H9 (cell line): ENCODE measurements around the gene CORIN. TPM values are rescaled to one million over a fixed set of nuclear protein-coding genes. Genes with fewer than 3 reads are reported as not detected.

Source experiments
- DNase-seq: peaks from one replicate; pipeline ENCODE4 v3.0.0-alpha.2; 2017
- H2AFZ ChIP-seq: one replicate; pipeline ENCODE4 v1.6.1; 2013; ENCODE audit warnings: mild to moderate bottlenecking, low read length, control low read depth, moderate library complexity
- H2AK5ac ChIP-seq: 2 replicates; pipeline ENCODE4 v1.6.1; 2013; ENCODE audit warnings: low read length, control low read depth, mixed read lengths; ENCODE audit not compliant: insufficient read length
- H2BK120ac ChIP-seq: one replicate; pipeline ENCODE4 v1.6.1; 2013; ENCODE audit warnings: low read depth, mild to moderate bottlenecking, low read length, control low read depth, inconsistent platforms; ENCODE audit not compliant: poor library complexity, severe bottlenecking
- H2BK12ac ChIP-seq: 2 replicates; pipeline ENCODE4 v1.6.1; 2013; ENCODE audit warnings: low read length, control low read depth, mixed read lengths, low read depth; ENCODE audit not compliant: insufficient read length
- H2BK15ac ChIP-seq: 2 replicates; pipeline ENCODE4 v1.6.1; 2013; ENCODE audit warnings: low read depth, low read length, control low read depth
- H2BK20ac ChIP-seq: one replicate; pipeline ENCODE4 v1.6.1; 2013; ENCODE audit warnings: low read depth, mild to moderate bottlenecking, low read length, control low read depth, inconsistent platforms; ENCODE audit not compliant: poor library complexity, severe bottlenecking
- H2BK5ac ChIP-seq: 2 replicates; pipeline ENCODE4 v1.6.1; 2013; ENCODE audit warnings: low read length, control low read depth, mixed read lengths; ENCODE audit not compliant: insufficient read length
- H3K14ac ChIP-seq: 2 replicates; pipeline ENCODE4 v1.6.1; 2013; ENCODE audit warnings: low read length, control low read depth; ENCODE audit not compliant: insufficient read depth
- H3K18ac ChIP-seq: 2 replicates; pipeline ENCODE4 v1.6.1; 2013; ENCODE audit warnings: low read depth, mild to moderate bottlenecking, mixed read lengths, low read length, control low read depth; ENCODE audit not compliant: insufficient read length
- H3K23ac ChIP-seq: 2 replicates; pipeline ENCODE4 v1.6.1; 2013; ENCODE audit warnings: low read length, control low read depth, mixed read lengths, low read depth; ENCODE audit not compliant: insufficient read length
- H3K23me2 ChIP-seq: 2 replicates; pipeline ENCODE4 v1.6.1; 2013; ENCODE audit warnings: low read depth, mild to moderate bottlenecking, mixed read lengths, low read length, control low read depth; ENCODE audit not compliant: insufficient read length, poor library complexity, severe bottlenecking
- H3K27ac ChIP-seq: 2 replicates; pipeline ENCODE4 v1.5.1; 2013; ENCODE audit warnings: low read length, control low read depth, mixed read lengths, low read depth; ENCODE audit not compliant: insufficient read length
- H3K27me3 ChIP-seq: 2 replicates; pipeline ENCODE4 v1.6.1; 2013; ENCODE audit warnings: low read length, control low read depth, inconsistent platforms; ENCODE audit not compliant: insufficient read depth
- H3K4ac ChIP-seq: 2 replicates; pipeline ENCODE4 v1.6.1; 2013; ENCODE audit warnings: low read depth, mild to moderate bottlenecking, control low read depth, inconsistent platforms, low read length, moderate library complexity
- H3K4me1 ChIP-seq: 2 replicates; pipeline ENCODE4 v1.6.1; 2013; ENCODE audit warnings: low read length, control low read depth, inconsistent platforms; ENCODE audit not compliant: insufficient read depth
- H3K4me2 ChIP-seq: 2 replicates; pipeline ENCODE4 v1.6.1; 2013; ENCODE audit warnings: low read length, control low read depth, mixed read lengths; ENCODE audit not compliant: insufficient read length, insufficient read depth
- H3K56ac ChIP-seq: 2 replicates; pipeline ENCODE4 v1.6.1; 2013; ENCODE audit warnings: low read depth, mild to moderate bottlenecking, mixed read lengths, low read length, control low read depth; ENCODE audit not compliant: insufficient read length
- H3K79me1 ChIP-seq: 2 replicates; pipeline ENCODE4 v1.6.1; 2013; ENCODE audit warnings: low read depth, mild to moderate bottlenecking, moderate library complexity, low read length, control low read depth, inconsistent platforms; ENCODE audit not compliant: insufficient read depth, poor library complexity, severe bottlenecking
- H3K79me2 ChIP-seq: 2 replicates; pipeline ENCODE4 v1.6.1; 2013; ENCODE audit warnings: low read length, control low read depth, inconsistent platforms; ENCODE audit not compliant: insufficient read depth
- H3K9ac ChIP-seq: 2 replicates; pipeline ENCODE4 v1.6.1; 2013; ENCODE audit warnings: low read length, control low read depth, mixed read lengths; ENCODE audit not compliant: insufficient read length; ENCODE audit errors: extremely low read depth
- H3K9me3 ChIP-seq: one replicate; pipeline ENCODE4 v1.6.1; 2013; ENCODE audit warnings: low read depth, low read length, inconsistent platforms; ENCODE audit not compliant: control insufficient read depth
- H3T11ph ChIP-seq: one replicate; pipeline ENCODE4 v1.6.1; 2013; ENCODE audit warnings: mild to moderate bottlenecking, low read length, control low read depth, inconsistent platforms
- H4K20me1 ChIP-seq: one replicate; pipeline ENCODE4 v1.6.1; 2013; ENCODE audit not compliant: control insufficient read depth, insufficient read length, insufficient read depth
- H4K5ac ChIP-seq: 2 replicates; pipeline ENCODE4 v1.6.1; 2013; ENCODE audit warnings: low read depth, mild to moderate bottlenecking, mixed read lengths, low read length, control low read depth; ENCODE audit not compliant: insufficient read length
- H4K8ac ChIP-seq: replicated peaks from 2 replicates; pipeline ENCODE4 v1.6.1; 2013; ENCODE audit warnings: low read length, control low read depth, mixed read lengths, low read depth; ENCODE audit not compliant: insufficient read length
- H4K91ac ChIP-seq: 2 replicates; pipeline ENCODE4 v1.6.1; 2013; ENCODE audit warnings: low read depth, mild to moderate bottlenecking, moderate library complexity, mixed read lengths, low read length, control low read depth; ENCODE audit not compliant: insufficient read length
- H3K27ac Mint-ChIP-seq, 3 experiments: 2 replicates in 2 of 3; 3 replicates in 1 of 3; pipeline ENCODE4 v1.8.0; 2020 to 2021; ENCODE audit warnings: mixed read lengths in 3 of 3, mild to moderate bottlenecking in 1 of 3, moderate library complexity in 1 of 3
- H3K27me3 Mint-ChIP-seq: 2 replicates; pipeline ENCODE4 v1.8.0; 2021; ENCODE audit warnings: low read depth, mild to moderate bottlenecking, moderate library complexity, mixed read lengths
- H3K36me3 Mint-ChIP-seq, 3 experiments: 2 replicates in 2 of 3; 3 replicates in 1 of 3; pipeline ENCODE4 v1.8.0; 2020 to 2021; ENCODE audit warnings: low read depth in 3 of 3, mixed read lengths in 3 of 3; ENCODE audit not compliant: insufficient read depth in 1 of 3
- H3K4me1 Mint-ChIP-seq, 2 experiments: 2 replicates each; pipeline ENCODE4 v1.8.0; 2020; ENCODE audit warnings: mixed read lengths in 2 of 2
- H3K4me3 Mint-ChIP-seq, 2 experiments: 2 replicates in 1 of 2; 3 replicates in 1 of 2; pipeline ENCODE4 v1.8.0; 2020 to 2021; ENCODE audit warnings: mild to moderate bottlenecking in 2 of 2, mixed read lengths in 2 of 2, moderate library complexity in 1 of 2
- H3K9me3 Mint-ChIP-seq, 2 experiments: 2 replicates in 1 of 2; 3 replicates in 1 of 2; pipeline ENCODE4 v1.8.0; 2020; ENCODE audit warnings: mild to moderate bottlenecking in 2 of 2, mixed read lengths in 2 of 2, moderate library complexity in 1 of 2
- WGBS: extraction: QIAGEN DNeasy Blood & Tissue Kit; methylation state at CpG from one replicate; pipeline ENCODE4 v1.1.7; 2013; ENCODE audit warnings: missing lambda C conversion rate, low lambda C conversion rate, mixed read lengths; ENCODE audit not compliant: insufficient read length; ENCODE audit errors: extremely low coverage; 5-methylcytosine and 5-hydroxymethylcytosine counted together
- total RNA-seq: library from RNA; stranded (reverse); gene quantifications from 2 replicates; pipeline ENCODE4 v1.2.1, GENCODE V29; 2021
- TF ChIP-seq, protein P1 (sequence below): fragments of 200-600 bp; sonication (generic); conservative IDR thresholded peaks from 3 replicates; pipeline ENCODE4 v1.8.0; 2021; ENCODE audit warnings: antibody characterized with exemption, mild to moderate bottlenecking

CORIN gene
- total RNA-seq, 1 experiment from 2014 or later = 0.39 TPM

DNA sequence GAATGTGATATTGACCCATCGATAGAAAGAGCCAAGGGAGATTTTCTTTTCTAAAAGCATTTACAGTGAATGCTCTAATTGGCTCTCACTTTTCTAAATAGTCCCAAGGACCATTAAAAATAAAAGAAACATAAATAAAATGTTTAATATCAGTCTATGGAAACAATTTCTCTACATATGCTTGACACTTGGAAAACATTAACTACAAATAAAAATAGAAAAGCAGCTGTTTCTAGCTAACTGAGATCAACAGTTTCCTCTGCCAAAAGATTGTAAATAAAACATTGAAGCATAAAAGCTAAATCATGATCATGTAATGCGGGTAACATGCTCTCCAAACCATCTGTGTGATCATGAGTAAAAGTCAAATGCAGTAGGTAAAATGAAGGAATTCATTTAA is 49.7 kb downstream of the CORIN start:
- no peak overlapping the region for H3K14ac ChIP-seq
- peaks cover under 1 to 5% of the 10 kb centered on the region in 2 experiments; a peak in 2 of 4 replicates for H3K4me1 Mint-ChIP-seq
- WGBS = no CpG with 5 or more reads among the region's 2 CpGs
- no peak for DNase-seq
- no peak overlapping the region for H4K5ac ChIP-seq
- no peak overlapping the region for H2BK120ac ChIP-seq
- no peak overlapping the region for H3T11ph ChIP-seq
- no peaks in the 10 kb centered on the region for H3K79me1 ChIP-seq
- H3K4me1 ChIP-seq = no peaks in the 10 kb centered on the region
- H3K56ac ChIP-seq = no peak overlapping the region
- H3K79me2 ChIP-seq = no peaks in the 10 kb centered on the region
- no peak overlapping the region for H2BK12ac ChIP-seq
- H3K4ac ChIP-seq = no peak overlapping the region
- no peak overlapping the region for H3K18ac ChIP-seq
- no peaks in the 10 kb centered on the region for H3K27me3 Mint-ChIP-seq
- H3K36me3 Mint-ChIP-seq = no peaks in the 10 kb centered on the region
- no peaks in the 10 kb centered on the region for H3K9me3 ChIP-seq
- no peak overlapping the region for H2BK20ac ChIP-seq
- H3K27ac Mint-ChIP-seq = no peak overlapping the region
- H2AFZ ChIP-seq = no peak overlapping the region
- no peak overlapping the region for H2BK15ac ChIP-seq
- no peak overlapping the region for H3K9ac ChIP-seq
- no peak overlapping the region for H2AK5ac ChIP-seq
- no peaks in the 10 kb centered on the region for H3K27me3 ChIP-seq
- no peak overlapping the region for H3K23ac ChIP-seq
- H4K91ac ChIP-seq = no peak overlapping the region
- no peak overlapping the region for H2BK5ac ChIP-seq
- no peak overlapping the region for H4K8ac ChIP-seq
- H3K23me2 ChIP-seq = no peaks in the 10 kb centered on the region
- H3K9me3 Mint-ChIP-seq = no peaks in the 10 kb centered on the region
- no peak overlapping the region for H3K27ac ChIP-seq
- no peaks in the 10 kb centered on the region for H4K20me1 ChIP-seq
- no peak overlapping the region for H3K4me3 Mint-ChIP-seq
- TF ChIP-seq, protein P1, sequence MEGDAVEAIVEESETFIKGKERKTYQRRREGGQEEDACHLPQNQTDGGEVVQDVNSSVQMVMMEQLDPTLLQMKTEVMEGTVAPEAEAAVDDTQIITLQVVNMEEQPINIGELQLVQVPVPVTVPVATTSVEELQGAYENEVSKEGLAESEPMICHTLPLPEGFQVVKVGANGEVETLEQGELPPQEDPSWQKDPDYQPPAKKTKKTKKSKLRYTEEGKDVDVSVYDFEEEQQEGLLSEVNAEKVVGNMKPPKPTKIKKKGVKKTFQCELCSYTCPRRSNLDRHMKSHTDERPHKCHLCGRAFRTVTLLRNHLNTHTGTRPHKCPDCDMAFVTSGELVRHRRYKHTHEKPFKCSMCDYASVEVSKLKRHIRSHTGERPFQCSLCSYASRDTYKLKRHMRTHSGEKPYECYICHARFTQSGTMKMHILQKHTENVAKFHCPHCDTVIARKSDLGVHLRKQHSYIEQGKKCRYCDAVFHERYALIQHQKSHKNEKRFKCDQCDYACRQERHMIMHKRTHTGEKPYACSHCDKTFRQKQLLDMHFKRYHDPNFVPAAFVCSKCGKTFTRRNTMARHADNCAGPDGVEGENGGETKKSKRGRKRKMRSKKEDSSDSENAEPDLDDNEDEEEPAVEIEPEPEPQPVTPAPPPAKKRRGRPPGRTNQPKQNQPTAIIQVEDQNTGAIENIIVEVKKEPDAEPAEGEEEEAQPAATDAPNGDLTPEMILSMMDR = no peak
- no peak overlapping the region for H3K4me2 ChIP-seq
